K562 (cell line): Measurements from ENCODE around the gene GPRIN3. TPM values are rescaled to one million over a fixed set of nuclear protein-coding genes. Genes with fewer than 3 reads are reported as not detected.

Experiments
- ATAC-seq: fragments of 200-7000 bp; cut with Tn5 transposase; 3 replicates; pipeline ENCODE4 v1.9.1; 2020; ENCODE audit warnings: moderate library complexity
- BruUV-seq: library from RNA; stranded (reverse); fragments of 400-500 nt; replicated peaks from 2 replicates; lab custom pipeline; 2021; lab: Mats Ljungman, UMichigan
- CTCF ChIA-PET: fragments of 300-600 bp; formaldehyde crosslinking; extraction: SDS; loops from one replicate; lab custom pipeline; 2021; ENCODE audit warnings: low intra/inter-chr PET ratio; lab: Yijun Ruan, JAX
- POLR2A ChIA-PET: fragments of 300-600, 350-650 bp; sonication (Branson Sonifier 250); formaldehyde crosslinking; extraction: SDS; loops from one replicate; lab custom pipeline; 2021; ENCODE audit warnings: antibody characterized with exemption, inconsistent platforms; lab: Yijun Ruan, JAX
- DNase-seq, 4 experiments: peaks; one replicate each; pipeline versions ENCODE4 v3.0.0 to v3.0.0-alpha.2; 2011 to 2018; ENCODE audit warnings: low spot score in 3 of 4, mixed read lengths in 3 of 4; ENCODE audit errors: extremely low read depth in 1 of 4
- FAIRE-seq: peaks from 2 replicates; lab custom pipeline; 2011; peaks lifted over from hg19 to GRCh38; lab: Jason Lieb, UNC
- H2AFZ ChIP-seq: 2 replicates; pipeline ENCODE4 v1.6.0; 2011; ENCODE audit warnings: low read depth, low read length, control low read depth, inconsistent platforms
- H3K27ac ChIP-seq: fragments of 200-600 bp; 3 replicates; pipeline ENCODE4 v1.8.0; 2011; ENCODE audit warnings: low read depth, mild to moderate bottlenecking, control low read depth, inconsistent platforms, low read length, moderate library complexity, mixed read lengths; ENCODE audit errors: extremely low read depth
- H3K27me3 ChIP-seq, 2 experiments: fragments of 300-600 bp in 1 of 2; 2 replicates in 1 of 2; 3 replicates in 1 of 2; pipeline versions ENCODE4 v1.6.0 to v1.8.0; 2011; ENCODE audit warnings: inconsistent platforms in 2 of 2, low read length in 2 of 2, mild to moderate bottlenecking in 1 of 2, mixed read lengths in 1 of 2, moderate library complexity in 1 of 2; ENCODE audit not compliant: control insufficient read depth in 2 of 2, insufficient read depth in 2 of 2
- H3K36me3 ChIP-seq: fragments of 300-600 bp; 3 replicates; pipeline ENCODE4 v1.8.0; 2011; ENCODE audit warnings: mild to moderate bottlenecking, low read length, inconsistent platforms; ENCODE audit not compliant: control insufficient read depth, insufficient read depth
- H3K4me1 ChIP-seq, 2 experiments: fragments of 200-600 bp in 1 of 2; replicated peaks in 1 of 2; 2 replicates in 1 of 2; 3 replicates in 1 of 2; pipeline versions ENCODE4 v1.5.1 to v1.8.0; 2011; ENCODE audit warnings: inconsistent platforms in 2 of 2, low read length in 2 of 2, mild to moderate bottlenecking in 1 of 2, mixed read lengths in 1 of 2, moderate library complexity in 1 of 2; ENCODE audit not compliant: control insufficient read depth in 2 of 2, insufficient read depth in 2 of 2
- H3K4me2 ChIP-seq: 2 replicates; pipeline ENCODE4 v1.6.1; 2011; ENCODE audit warnings: low read length, control low read depth, inconsistent platforms, mixed read lengths; ENCODE audit not compliant: insufficient read depth
- H3K4me3 ChIP-seq: fragments of 200-600 bp; sonication (generic), shearing (Covaris generic); 2 replicates; pipeline ENCODE4 v1.5.1; 2016; ENCODE audit warnings: control low read depth, inconsistent platforms
- H3K79me2 ChIP-seq: fragments of 200-600 bp; 3 replicates; pipeline ENCODE4 v1.8.0; 2011; ENCODE audit warnings: low read length, inconsistent platforms; ENCODE audit not compliant: control insufficient read depth, insufficient read depth
- H3K9ac ChIP-seq, 2 experiments: 2 replicates each; pipeline versions ENCODE4 v1.6.0 to v1.6.1; 2011; ENCODE audit warnings: low read depth in 2 of 2, low read length in 2 of 2, control low read depth in 1 of 2, inconsistent platforms in 1 of 2, mild to moderate bottlenecking in 1 of 2, mixed read lengths in 1 of 2; ENCODE audit not compliant: insufficient read depth in 1 of 2
- H3K9me1 ChIP-seq: one replicate; pipeline ENCODE4 v1.6.0; 2011; ENCODE audit warnings: inconsistent platforms, mild to moderate bottlenecking, low read length, moderate library complexity; ENCODE audit not compliant: control insufficient read depth, insufficient read depth
- H3K9me3 ChIP-seq: replicated peaks from 2 replicates; pipeline ENCODE4 v1.5.1; 2011; ENCODE audit warnings: low read depth, low read length, inconsistent platforms; ENCODE audit not compliant: control insufficient read depth, insufficient read depth
- H4K20me1 ChIP-seq: replicated peaks from 2 replicates; pipeline ENCODE4 v1.6.1; 2011; ENCODE audit warnings: low read length, inconsistent platforms, mixed read lengths; ENCODE audit not compliant: control insufficient read depth, insufficient read depth
- ARID2 ChIP-seq: fragments of 450-650 bp; IDR thresholded peaks from 2 replicates; pipeline ENCODE4 v1.6.1; 2017; ENCODE audit warnings: antibody characterized with exemption, mild to moderate bottlenecking
- CHD1 ChIP-seq: fragments of 200-600 bp; sonication (generic); IDR thresholded peaks from one replicate; pipeline ENCODE4 v1.6.1; 2012; ENCODE audit warnings: mild to moderate bottlenecking, moderate library complexity, low read length, inconsistent platforms
- HOXB6 ChIP-seq: fragments of 250-450 bp; sonication (Bioruptor Pico); IDR thresholded peaks from 2 replicates; pipeline ENCODE4 v1.5.1; 2022; ENCODE audit warnings: mild to moderate bottlenecking, borderline replicate concordance
- KDM2B ChIP-seq: fragments of 250-450 bp; sonication (Bioruptor Pico); IDR thresholded peaks from 2 replicates; pipeline ENCODE4 v1.8.0; 2021; ENCODE audit warnings: mild to moderate bottlenecking, moderate library complexity
- NBN ChIP-seq: fragments of 450-650 bp; IDR thresholded peaks from 2 replicates; pipeline ENCODE4 v1.6.1; 2016; ENCODE audit warnings: low read depth, mild to moderate bottlenecking
- RAD51 ChIP-seq: fragments of 450-650 bp; IDR thresholded peaks from 2 replicates; pipeline ENCODE4 v1.7.1; 2016; ENCODE audit warnings: low read depth, mild to moderate bottlenecking, borderline replicate concordance
- RBM22 ChIP-seq: fragments of 200-400 bp; formaldehyde crosslinking; IDR thresholded peaks from 2 replicates; pipeline ENCODE4 v1.6.1; 2018; ENCODE audit warnings: low read length, low read depth; ENCODE audit not compliant: poor library complexity, severe bottlenecking
- SIN3A ChIP-seq, 2 experiments: fragments of 150-350 bp in 1 of 2; IDR thresholded peaks; 2 replicates each; pipeline ENCODE4 v1.6.1; 2011 to 2016; ENCODE audit warnings: borderline replicate concordance in 2 of 2, low read depth in 2 of 2, low read length in 2 of 2, mild to moderate bottlenecking in 2 of 2, moderate library complexity in 2 of 2; ENCODE audit not compliant: control insufficient read depth in 1 of 2
- ZFP36 ChIP-seq: fragments of 150-350 bp; IDR thresholded peaks from 2 replicates; pipeline ENCODE4 v1.6.1; 2018; ENCODE audit warnings: low read length, low read depth; ENCODE audit not compliant: partially characterized antibody
- ZNF277 ChIP-seq: fragments of 250-450 bp; sonication (Bioruptor Pico); IDR thresholded peaks from 2 replicates; pipeline ENCODE4 v1.8.0; 2022; ENCODE audit warnings: inconsistent platforms, mild to moderate bottlenecking, moderate library complexity, borderline replicate concordance
- ZNF354B ChIP-seq: fragments of 250-450 bp; sonication (Bioruptor Pico); IDR thresholded peaks from 2 replicates; pipeline ENCODE4 v1.4.0; 2020
- ZNF785 ChIP-seq: fragments of 250-450 bp; sonication (Bioruptor Pico); IDR thresholded peaks from 2 replicates; pipeline ENCODE4 v1.4.0; 2020; ENCODE audit warnings: mild to moderate bottlenecking
- WGBS: fragments of 100-300 bp; shearing (Covaris generic); methylation state at CpG from one replicate; pipeline ENCODE4 v1.1.6; 2016; ENCODE audit warnings: low coverage, mixed read lengths; ENCODE audit not compliant: insufficient coverage; ENCODE audit errors: missing lambda C conversion rate; 5-methylcytosine and 5-hydroxymethylcytosine counted together
- in situ Hi-C: fragments of 300-500 bp; cut with MboI; formaldehyde crosslinking; loops from 4 replicates; pipeline ENCODE4 v1.15.0; 2018; ENCODE audit warnings: inconsistent platforms, mixed read lengths
- intact Hi-C: fragments of 100-400 bp; cut with micrococcal nuclease; formaldehyde crosslinking; loops from 2 replicates; pipeline ENCODE4 v1.14.2; 2022
- polyA plus RNA-seq, 8 experiments: library from polyadenylated mRNA; depleted of rRNA in 4 of 8; stranded (reverse) in 5 of 8; unstranded in 3 of 8; fragments of >200 nt; fragmentation: Nextera tagmentation in 2 of 8; fragmentation: Illumina TruSeq in 1 of 8; extraction: Ambion mirVana in 2 of 8; extraction: Trizol in 1 of 8; gene quantifications; 2 replicates each; pipeline versions ENCODE4 v1.2.1 to v1.2.3, GENCODE V29; 2011 to 2014; ENCODE audit warnings: inconsistent platforms in 1 of 8, missing spikeins in 1 of 8
- total RNA-seq, 7 experiments: library from RNA; depleted of rRNA in 6 of 7; stranded (reverse); fragments of >200 nt in 6 of 7; fragmentation: Illumina TruSeq in 2 of 7; extraction: Trizol in 2 of 7; gene quantifications; 2 replicates each; pipeline versions ENCODE4 v1.2.1 to v1.2.3, GENCODE V29; 2011 to 2021; ENCODE audit warnings: low replicate concordance in 1 of 7
- TF ChIP-seq, protein P1 (sequence below), 2 experiments: IDR thresholded peaks; 2 replicates each; pipeline ENCODE4 v1.6.1; 2012; ENCODE audit warnings: improper control_type of control experiment in 2 of 2, low read depth in 2 of 2, low read length in 2 of 2, borderline replicate concordance in 1 of 2

Gene GPRIN3
- total and polyA plus RNA-seq, 9 of the 15 experiments (the other 6 are each of a cell fraction or from before 2014, with no cell fraction given) = 0.02 TPM; not detected in 8

GRCh38 chr4:89338206-89338605 lies 30.6 kb upstream of the GPRIN3 start (continued):
- TF ChIP-seq RBM22 = no peak
- no peak for TF ChIP-seq ZNF277
- TF ChIP-seq KDM2B (CRISPR knock-in tag) = no peak

DNA sequence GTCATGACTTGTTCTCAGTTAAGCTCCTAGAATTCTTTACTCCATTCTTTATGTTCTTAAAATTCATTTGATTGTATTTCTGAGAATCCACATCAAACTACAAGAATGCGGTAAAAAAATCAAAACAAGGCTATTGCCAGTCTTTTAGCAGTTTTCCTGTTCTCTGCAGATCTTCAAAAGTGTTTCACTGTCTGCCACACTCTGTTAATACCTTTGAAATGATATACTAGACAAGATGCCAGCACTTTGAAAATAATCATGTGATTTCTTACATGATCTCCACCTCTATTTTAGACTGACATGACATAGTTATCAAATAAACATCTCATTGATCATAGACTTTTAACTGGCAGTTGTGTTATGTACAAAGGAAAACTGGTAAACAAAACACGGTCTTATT lies 30.1 kb upstream of the GPRIN3 start:
- FAIRE-seq (no peak), DNase-seq (no peak), ATAC-seq (no peak)
- intact Hi-C loops = no loop called here
- H3K27ac ChIP-seq = no peak overlapping the region
- no peaks in the 10 kb centered on the region for H3K4me1 ChIP-seq
- no peaks in the 10 kb centered on the region for H3K79me2 ChIP-seq
- H4K20me1 ChIP-seq = no peaks in the 10 kb centered on the region
- H3K27me3 ChIP-seq = no peaks in the 10 kb centered on the region
- in situ Hi-C loops = no loop called here
- no peak overlapping the region for H2AFZ ChIP-seq
- H3K4me3 ChIP-seq = no peak overlapping the region
- no peak for TF ChIP-seq SIN3A (IDR thresholded peaks at IDR 0.05; ENCODE audit: borderline replicate concordance in 2 of 2, control insufficient read depth in 1 of 2, low read depth in 2 of 2, low read length in 2 of 2)
- no peak for TF ChIP-seq CHD1
- no peak for TF ChIP-seq ZNF785 (CRISPR knock-in tag)
- no peak for TF ChIP-seq HOXB6 (CRISPR knock-in tag)
- TF ChIP-seq ZFP36 = no peak
- TF ChIP-seq ARID2 = no peak
- TF ChIP-seq NBN = no peak
- TF ChIP-seq, protein P1, sequence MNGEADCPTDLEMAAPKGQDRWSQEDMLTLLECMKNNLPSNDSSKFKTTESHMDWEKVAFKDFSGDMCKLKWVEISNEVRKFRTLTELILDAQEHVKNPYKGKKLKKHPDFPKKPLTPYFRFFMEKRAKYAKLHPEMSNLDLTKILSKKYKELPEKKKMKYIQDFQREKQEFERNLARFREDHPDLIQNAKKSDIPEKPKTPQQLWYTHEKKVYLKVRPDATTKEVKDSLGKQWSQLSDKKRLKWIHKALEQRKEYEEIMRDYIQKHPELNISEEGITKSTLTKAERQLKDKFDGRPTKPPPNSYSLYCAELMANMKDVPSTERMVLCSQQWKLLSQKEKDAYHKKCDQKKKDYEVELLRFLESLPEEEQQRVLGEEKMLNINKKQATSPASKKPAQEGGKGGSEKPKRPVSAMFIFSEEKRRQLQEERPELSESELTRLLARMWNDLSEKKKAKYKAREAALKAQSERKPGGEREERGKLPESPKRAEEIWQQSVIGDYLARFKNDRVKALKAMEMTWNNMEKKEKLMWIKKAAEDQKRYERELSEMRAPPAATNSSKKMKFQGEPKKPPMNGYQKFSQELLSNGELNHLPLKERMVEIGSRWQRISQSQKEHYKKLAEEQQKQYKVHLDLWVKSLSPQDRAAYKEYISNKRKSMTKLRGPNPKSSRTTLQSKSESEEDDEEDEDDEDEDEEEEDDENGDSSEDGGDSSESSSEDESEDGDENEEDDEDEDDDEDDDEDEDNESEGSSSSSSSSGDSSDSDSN (IDR thresholded peaks at IDR 0.05; ENCODE audit: borderline replicate concordance in 1 of 2, low read depth in 2 of 2, low read length in 2 of 2) = no peak
- TF ChIP-seq ZNF354B (CRISPR knock-in tag) = no peak
- no peak for TF ChIP-seq RAD51
- H3K4me2 ChIP-seq = no peak overlapping the region
- H3K9ac ChIP-seq = no peak overlapping the region
- no peaks in the 10 kb centered on the region for H3K36me3 ChIP-seq
- POLR2A ChIA-PET = no interaction called here
- WGBS = 4% methylated on average over 2 of the region's 2 CpGs
- H3K9me1 ChIP-seq = no peaks in the 10 kb centered on the region
- CTCF ChIA-PET = no interaction called here
- no TSS peak for BruUV-seq
- no peaks in the 10 kb centered on the region for H3K9me3 ChIP-seq
